Mucosa of descending colon (tissue), 3 donors: ENCODE data around the gene WDR36. TPM values are rescaled to one million over a fixed set of nuclear protein-coding genes. Genes with fewer than 3 reads are reported as not detected.

ENCODE experiments used
- ATAC-seq: fragments of 200-7000 bp; cut with Tn5 transposase; one replicate; pipeline ENCODE4 v1.9.1; 2020; ENCODE audit warnings: mild to moderate bottlenecking, moderate library complexity
- DNase-seq, 3 donors: peaks; one replicate each; pipeline ENCODE4 v3.0.0-alpha.2; 2020
- H3K36me3 ChIP-seq: fragments of 200-600 bp; one replicate; pipeline ENCODE4 v1.8.0; 2021; ENCODE audit warnings: low read depth, mild to moderate bottlenecking
- H3K4me1 ChIP-seq: fragments of 200-600 bp; one replicate; pipeline ENCODE4 v1.8.0; 2021; ENCODE audit warnings: low read depth, mild to moderate bottlenecking
- H3K4me3 ChIP-seq: fragments of 200-600 bp; one replicate; pipeline ENCODE4 v1.8.0; 2021; ENCODE audit warnings: mild to moderate bottlenecking
- H3K9me3 ChIP-seq: fragments of 200-600 bp; one replicate; pipeline ENCODE4 v1.8.0; 2021; ENCODE audit warnings: mild to moderate bottlenecking
- CTCF ChIP-seq: fragments of 200-600 bp; IDR thresholded peaks from one replicate; pipeline ENCODE4 v1.8.0; 2022; ENCODE audit warnings: antibody characterized with exemption, mild to moderate bottlenecking
- intact Hi-C, 2 donors: fragments of 100-400 bp; cut with DNase I in 1 of 2; cut with micrococcal nuclease in 1 of 2; formaldehyde crosslinking; loops; one replicate each; pipeline versions ENCODE4 v1.11.0 to v1.11.1; 2022; cut with DNase I, micrococcal nuclease
- total RNA-seq, 3 donors: library from RNA; stranded (reverse); fragmentation: NEBNext Ultra II Directional in 2 of 3; extraction: Animal tissue kit (Norgen Biotek cat#: 25700) in 2 of 3; gene quantifications; one replicate each; pipeline versions ENCODE4 v1.2.1 to v1.2.4, GENCODE V29; 2021 to 2023
- donor health status: DM: no; HTN: no; CAD: no; lungs with moderate emphysema.
- donor health status: DM: no; HTN: no; CAD: no.
- donor health status: DM: no; HTN: yes; CAD: no.

WDR36 gene
- total RNA-seq, 3 donors from 2014 or later, result 17.1 to 22.4 (median 17.3) TPM

DNA sequence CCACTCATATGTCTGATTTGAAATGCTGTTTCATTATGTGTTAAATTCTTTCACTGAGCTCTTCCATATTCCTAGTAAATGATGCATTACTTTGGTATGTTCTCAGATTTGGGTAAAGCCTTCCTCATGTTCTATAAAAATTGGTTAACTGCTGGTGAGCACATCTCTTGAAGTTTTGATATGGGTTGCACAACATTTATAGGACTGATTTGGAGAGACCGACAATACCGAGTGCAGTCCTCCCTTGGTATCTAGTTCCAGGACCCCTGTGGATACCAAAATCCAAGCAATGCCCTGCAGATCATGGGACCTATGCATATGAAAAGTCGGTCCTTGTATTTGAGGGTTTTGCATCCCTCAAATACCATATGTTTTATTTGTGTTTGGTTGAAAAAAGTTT lies 37.8 kb downstream of the WDR36 start:
- no peaks in the 10 kb centered on the region for H3K9me3 ChIP-seq
- no peak for DNase-seq
- intact Hi-C loops, result no loop called here
- no peak for TF ChIP-seq CTCF
- H3K4me1 ChIP-seq, result no peaks in the 10 kb centered on the region
- no peak for ATAC-seq
- no peaks in the 10 kb centered on the region for H3K36me3 ChIP-seq
- no peak overlapping the region for H3K4me3 ChIP-seq

DNA sequence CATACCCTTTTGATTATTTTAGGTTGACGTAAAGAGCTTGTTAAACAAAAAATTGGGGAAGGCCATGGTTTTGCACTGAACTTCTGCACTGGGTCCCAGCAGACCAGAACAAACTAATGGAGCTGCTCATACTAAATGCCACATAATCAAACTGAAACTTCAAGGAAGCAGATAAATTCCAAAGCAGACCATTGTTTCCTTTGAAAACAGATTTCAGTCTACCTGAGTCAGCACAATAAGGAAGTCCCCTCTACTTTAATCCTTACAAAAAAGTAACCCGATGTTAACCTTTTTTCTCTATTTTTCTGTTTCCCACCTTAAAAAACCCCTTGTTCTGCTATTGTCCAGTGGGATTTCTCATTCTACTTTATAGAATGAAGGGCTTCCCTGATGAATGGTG lies 39.2 kb downstream of the WDR36 start:
- H3K4me3 ChIP-seq, result no peak overlapping the region
- DNase-seq, result no peak
- no peaks in the 10 kb centered on the region for H3K36me3 ChIP-seq
- intact Hi-C loops, result no loop called here
- no peaks in the 10 kb centered on the region for H3K9me3 ChIP-seq
- H3K4me1 ChIP-seq, result no peaks in the 10 kb centered on the region
- TF ChIP-seq CTCF, result no peak
- no peak for ATAC-seq

- TF ChIP-seq CTCF, result no peak
- H3K36me3 ChIP-seq, result no peaks in the 10 kb centered on the region
- ATAC-seq (no peak), DNase-seq (no peak)
- H3K9me3 ChIP-seq, result no peaks in the 10 kb centered on the region
- no peaks in the 10 kb centered on the region for H3K4me1 ChIP-seq
- no peak overlapping the region for H3K4me3 ChIP-seq
- intact Hi-C loops, result no loop called here
Observed at GRCh38 chr5:111132076-111132475, 39.9 kb downstream of the WDR36 start.

DNA sequence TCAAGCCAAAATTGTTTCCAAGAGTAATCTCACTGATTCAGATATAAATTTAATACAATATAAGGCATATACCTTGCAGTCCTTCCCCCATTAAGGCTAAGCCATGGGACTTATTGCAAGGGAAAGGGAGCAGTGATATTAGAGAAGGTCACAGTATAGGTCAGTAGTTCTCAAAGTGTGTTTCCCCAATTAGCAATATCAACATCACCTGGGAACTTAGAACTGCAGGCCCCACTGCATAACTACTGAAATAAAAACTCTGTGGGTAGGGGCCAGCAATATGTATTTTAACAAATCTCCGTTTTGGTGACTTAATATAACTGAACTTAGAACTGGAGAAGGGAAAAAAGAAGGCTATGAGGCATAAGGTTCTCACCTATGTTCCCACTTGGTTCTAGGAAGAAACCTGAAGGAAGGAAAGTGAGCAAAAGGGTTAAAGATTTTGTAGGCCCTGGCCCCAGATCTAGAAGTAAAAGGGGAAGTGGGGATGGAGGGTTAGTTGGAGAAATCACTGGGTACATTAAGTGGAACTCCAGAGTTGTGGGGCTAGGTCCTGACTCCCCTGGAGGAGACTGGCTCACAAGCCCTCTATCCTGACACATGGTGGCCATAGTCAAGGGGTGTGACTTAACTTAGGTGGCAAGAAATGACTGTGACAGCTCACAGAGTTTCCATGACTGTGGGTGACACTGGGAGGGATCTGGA lies 40.7 kb downstream of the WDR36 start:
- no peak for TF ChIP-seq CTCF
- no peaks in the 10 kb centered on the region for H3K9me3 ChIP-seq
- DNase-seq (no peak), ATAC-seq (no peak)
- no peak overlapping the region for H3K4me3 ChIP-seq
- intact Hi-C loops, result no loop called here
- H3K4me1 ChIP-seq, result no peaks in the 10 kb centered on the region
- no peaks in the 10 kb centered on the region for H3K36me3 ChIP-seq

DNA sequence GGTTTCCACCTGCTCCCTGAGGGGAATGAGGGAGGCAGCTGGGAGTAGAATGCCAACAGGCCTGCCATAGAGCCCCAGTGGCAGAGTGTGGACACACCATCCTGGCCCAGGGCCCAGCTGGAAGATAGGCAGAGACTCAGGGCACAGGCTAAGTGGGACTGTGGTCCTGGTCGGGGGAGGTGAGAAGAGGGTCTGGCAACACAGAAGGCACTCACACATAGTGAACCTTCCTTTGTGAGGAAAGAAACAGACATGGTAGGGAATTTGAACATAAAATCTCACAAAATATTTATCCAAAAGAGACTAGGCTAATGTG lies 41.2 kb downstream of the WDR36 start:
- H3K4me3 ChIP-seq, result no peak overlapping the region
- H3K9me3 ChIP-seq, result no peaks in the 10 kb centered on the region
- no peaks in the 10 kb centered on the region for H3K4me1 ChIP-seq
- no peak for DNase-seq
- no peaks in the 10 kb centered on the region for H3K36me3 ChIP-seq
- no peak for ATAC-seq
- intact Hi-C loops, result no loop called here
- no peak for TF ChIP-seq CTCF

DNA sequence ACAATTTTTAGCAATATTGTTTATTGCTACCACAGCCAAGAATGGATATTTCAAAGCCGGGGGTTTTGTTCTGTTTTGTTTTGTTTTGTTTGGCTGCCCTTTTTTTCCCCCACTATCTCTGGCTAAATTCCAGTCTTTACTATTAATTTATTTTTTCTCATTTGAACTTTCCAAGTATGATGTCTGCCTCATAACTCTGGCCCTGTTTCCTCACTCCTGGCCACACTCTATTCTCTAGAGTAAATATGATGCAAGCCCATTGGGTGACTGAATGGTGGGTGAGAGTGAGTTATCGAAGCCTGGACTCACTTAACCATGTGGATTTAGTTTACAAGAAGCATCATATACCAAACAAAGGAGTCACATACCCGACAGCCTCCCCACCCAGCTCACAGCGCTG lies 41.9 kb downstream of the WDR36 start:
- intact Hi-C loops, result no loop called here
- no peak for ATAC-seq

More for the DNA sequence above, 41.9 kb downstream of the WDR36 start:
- Histone ChIP-seq H3K4me3 (no peak overlapping the region), H3K9me3 (no peaks in the 10 kb centered on the region), H3K4me1 (no peaks in the 10 kb centered on the region), H3K36me3 (no peaks in the 10 kb centered on the region)
- TF ChIP-seq CTCF, result no peak
- no peak for DNase-seq
